Loucy (cell line): Measurements from ENCODE around the gene TRPV4.

Source experiments
- CTCF ChIP-seq: fragments of 200-600 bp; sonication (generic); conservative IDR thresholded peaks from 2 replicates; pipeline ENCODE4 v1.5.1; 2014; ENCODE audit warnings: mild to moderate bottlenecking, antibody characterized with exemption, low read length
- EZH2phosphoT487 ChIP-seq: fragments of 200-600 bp; IDR thresholded peaks from 2 replicates; pipeline ENCODE4 v1.6.1; 2018; ENCODE audit warnings: antibody characterized with exemption, mild to moderate bottlenecking, moderate library complexity, borderline replicate concordance

- no peak for TF ChIP-seq CTCF
- no peak for TF ChIP-seq EZH2phosphoT487
Observed at GRCh38 chr12:109840305-109841074, 7.3 kb upstream of the TRPV4 start.
